Activated T-helper 1 cell treated with Interleukin-2 at 50 U/mL for 16 hours (primary cell): ENCODE data around the gene NOS1AP.

Source experiments
- DNase-seq: peaks from one replicate; pipeline ENCODE4 v3.0.0-alpha.2; 2020; ENCODE audit warnings: low read depth

NOS1AP gene

GRCh38 chr1:162220009-162220539 is 150.6 kb downstream of the NOS1AP start:
- DNase-seq, result no peak

DNA sequence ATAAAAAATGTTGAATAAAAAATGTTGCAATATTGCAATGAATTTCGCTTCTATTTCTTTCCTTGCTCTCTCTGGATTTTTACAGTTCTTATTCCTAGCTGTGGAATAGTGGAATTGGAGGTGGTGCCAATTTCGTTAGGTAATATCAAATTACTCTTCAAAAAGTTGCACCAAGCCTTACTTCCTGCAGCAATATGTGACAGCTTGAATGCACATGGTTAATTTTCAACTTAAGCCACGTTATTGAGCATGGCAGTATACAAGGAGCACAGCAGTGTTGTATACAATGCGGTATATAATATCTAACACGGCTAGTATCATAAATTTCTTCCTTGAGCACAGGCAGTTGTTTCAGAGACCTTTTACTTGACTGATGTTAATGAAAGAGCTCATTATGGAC is 152.5 kb downstream of the NOS1AP start:
- DNase-seq, result no peak

DNA sequence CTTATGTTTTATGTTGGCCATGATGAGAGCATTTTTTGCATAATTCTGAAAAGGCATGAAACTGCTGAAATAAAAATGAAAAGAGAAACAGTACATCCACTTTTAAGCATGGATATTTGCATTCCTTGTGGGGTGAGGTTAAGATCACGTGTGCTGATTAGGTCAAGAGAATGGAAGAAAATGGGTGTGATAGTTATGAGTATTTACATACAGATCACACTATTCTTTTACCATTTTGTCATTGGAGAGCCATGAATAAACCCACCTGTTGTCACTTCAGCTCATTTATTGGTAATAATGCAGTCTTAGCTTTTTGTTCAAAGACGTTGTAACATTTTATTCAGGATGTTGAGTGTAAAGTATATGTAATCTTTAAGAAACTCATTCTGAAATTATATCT is 153.2 kb downstream of the NOS1AP start:
- no peak for DNase-seq

DNA sequence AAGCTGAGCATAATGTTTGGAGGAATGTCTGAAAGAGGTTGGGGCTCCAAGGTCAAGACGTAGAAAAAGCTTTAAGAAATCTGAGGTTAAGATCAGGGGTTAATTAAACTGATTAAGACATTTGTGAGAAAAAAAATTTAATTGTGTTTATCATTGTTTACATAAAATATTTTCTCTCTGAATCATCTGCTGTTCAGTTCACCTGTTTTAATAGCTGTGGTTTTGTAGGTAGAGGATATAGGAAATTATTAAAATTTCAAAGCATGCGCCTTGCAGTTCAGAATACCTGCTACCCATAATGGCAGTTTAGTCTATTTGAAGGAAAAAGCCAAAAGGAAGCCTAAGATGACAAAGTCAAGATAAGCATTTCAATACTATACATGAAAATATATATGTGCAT is 154.0 kb downstream of the NOS1AP start:
- no peak for DNase-seq

DNA sequence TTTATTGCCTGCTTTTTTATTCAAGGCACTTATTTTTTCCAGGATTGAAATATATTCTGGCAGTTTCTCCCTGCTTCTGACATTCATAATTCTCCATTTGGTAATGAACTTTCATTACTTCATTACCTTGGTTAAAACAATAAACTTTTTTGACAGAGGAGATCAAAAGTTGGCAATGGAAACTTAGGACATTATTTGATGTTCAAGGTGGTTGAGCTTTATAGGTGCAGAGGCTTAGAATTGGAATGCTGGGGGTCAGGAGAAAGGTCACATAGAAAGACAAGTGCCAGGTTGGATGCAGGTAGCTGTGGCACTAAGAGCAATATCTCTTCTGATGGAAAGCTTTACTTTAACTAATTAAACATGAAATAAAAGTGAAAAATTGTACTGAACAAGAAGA is 154.8 kb downstream of the NOS1AP start:
- DNase-seq, result no peak

GRCh38 chr1:162228586-162228985 is 159.1 kb downstream of the NOS1AP start:
- no peak for DNase-seq

GRCh38 chr1:162229549-162229948 is 160.1 kb downstream of the NOS1AP start:
- no peak for DNase-seq

- no peak for DNase-seq
Observed at GRCh38 chr1:162230096-162230495, 160.6 kb downstream of the NOS1AP start.

- DNase-seq, result no peak
Observed at GRCh38 chr1:162230517-162230916, 161.0 kb downstream of the NOS1AP start.

GRCh38 chr1:162232034-162232711 is 162.7 kb downstream of the NOS1AP start:
- no peak for DNase-seq

- DNase-seq, result no peak
Observed at GRCh38 chr1:162233066-162233465, 163.6 kb downstream of the NOS1AP start.

DNA sequence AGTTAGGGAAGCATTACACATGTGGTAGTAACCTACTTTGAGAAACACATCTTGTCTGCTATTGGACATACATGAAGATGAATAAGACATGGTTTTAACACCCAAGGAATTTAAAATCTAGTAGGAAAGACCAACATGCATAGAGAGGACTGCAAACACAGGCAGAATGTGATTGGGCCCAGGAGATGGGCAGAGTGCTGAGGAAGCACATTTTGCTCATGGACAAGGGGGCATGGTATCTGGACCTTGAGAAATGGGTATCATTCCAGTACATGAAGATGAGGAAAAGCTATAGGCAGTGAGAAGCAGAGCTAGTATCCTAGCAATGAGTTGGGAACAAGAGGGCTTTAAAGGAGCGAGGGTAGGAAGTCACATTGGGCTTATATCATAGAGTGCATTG is 164.4 kb downstream of the NOS1AP start:
- no peak for DNase-seq

DNA sequence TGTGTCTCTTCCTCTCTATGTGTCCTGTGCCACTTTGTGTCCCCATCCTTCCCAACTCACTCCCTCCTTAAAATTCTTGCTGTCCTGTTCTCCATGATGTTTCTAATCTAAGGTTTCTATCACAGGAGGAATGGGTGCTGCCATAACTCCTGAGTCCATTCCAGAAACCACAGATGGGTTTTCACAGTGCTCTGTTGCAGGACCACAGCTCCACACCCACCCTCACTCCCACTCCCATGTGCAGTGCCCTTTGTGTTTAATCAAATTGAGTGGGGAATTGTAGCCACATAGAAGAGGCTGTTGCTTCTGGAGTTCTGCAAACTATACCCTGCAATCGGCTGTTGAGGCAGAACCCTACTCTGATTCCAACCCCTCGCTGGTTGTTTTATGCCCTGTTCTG is 165.1 kb downstream of the NOS1AP start:
- no peak for DNase-seq

GRCh38 chr1:162235241-162235800 is 165.8 kb downstream of the NOS1AP start:
- DNase-seq, result no peak

DNA sequence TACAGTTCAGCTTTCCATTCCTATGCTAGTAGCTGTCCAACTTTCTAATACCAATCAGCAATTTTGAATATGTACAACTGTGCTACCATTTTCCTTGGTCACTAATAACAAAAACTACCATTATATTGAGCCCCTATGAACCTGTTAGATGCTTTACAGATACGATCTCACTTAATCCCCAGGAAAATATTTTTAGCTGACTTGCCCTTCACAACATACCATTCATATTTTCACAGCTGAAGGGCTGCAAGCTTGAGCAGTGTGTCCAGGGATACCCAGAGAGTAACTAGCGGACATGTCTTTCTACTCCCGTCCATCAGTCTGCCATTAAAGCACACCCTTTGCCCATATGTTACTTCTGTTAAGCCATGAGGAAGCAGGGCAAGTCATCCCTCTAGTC is 166.7 kb downstream of the NOS1AP start:
- DNase-seq, result no peak

DNA sequence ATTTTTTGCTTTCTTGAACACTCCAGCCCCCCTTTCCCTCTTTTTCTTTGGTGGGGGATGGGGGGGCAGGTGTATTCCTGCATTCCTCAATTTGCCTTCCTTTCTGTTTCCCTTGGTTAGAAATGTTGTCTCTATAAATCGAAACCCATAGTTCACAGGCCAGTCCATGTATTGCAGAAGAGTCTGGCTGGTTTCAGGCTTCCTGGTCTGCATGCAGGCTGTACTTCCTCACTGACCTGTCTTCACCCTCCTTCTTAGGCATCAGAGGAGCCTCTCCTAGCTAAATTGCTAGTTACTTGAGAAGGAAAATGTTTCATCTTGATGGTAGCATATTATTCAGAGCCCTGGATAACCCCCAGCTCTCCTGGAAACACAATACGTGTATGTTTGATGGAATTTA is 167.1 kb downstream of the NOS1AP start:
- DNase-seq, result no peak

DNA sequence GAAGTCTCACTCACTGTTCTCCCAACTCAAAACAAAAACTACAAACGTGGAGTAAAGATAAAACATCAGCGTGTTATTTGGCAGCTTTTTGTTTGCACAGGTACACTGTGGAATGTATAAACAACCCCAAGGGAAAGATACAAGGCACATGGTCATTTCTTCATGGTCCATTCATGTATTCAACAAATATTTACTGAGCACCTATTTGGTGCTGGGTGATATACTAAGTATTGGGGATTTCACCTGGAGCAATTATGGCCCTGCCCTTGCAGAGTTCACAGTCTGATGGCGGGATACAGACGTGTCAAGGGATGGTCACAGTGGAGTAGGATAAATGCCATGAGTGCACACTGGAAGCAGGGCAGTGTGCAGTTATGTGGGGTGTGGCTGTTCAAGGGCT is 171.1 kb downstream of the NOS1AP start:
- no peak for DNase-seq

GRCh38 chr1:162242804-162243203 is 173.3 kb downstream of the NOS1AP start:
- no peak for DNase-seq

GRCh38 chr1:162248854-162249535 is 179.5 kb downstream of the NOS1AP start:
- DNase-seq, result no peak

DNA sequence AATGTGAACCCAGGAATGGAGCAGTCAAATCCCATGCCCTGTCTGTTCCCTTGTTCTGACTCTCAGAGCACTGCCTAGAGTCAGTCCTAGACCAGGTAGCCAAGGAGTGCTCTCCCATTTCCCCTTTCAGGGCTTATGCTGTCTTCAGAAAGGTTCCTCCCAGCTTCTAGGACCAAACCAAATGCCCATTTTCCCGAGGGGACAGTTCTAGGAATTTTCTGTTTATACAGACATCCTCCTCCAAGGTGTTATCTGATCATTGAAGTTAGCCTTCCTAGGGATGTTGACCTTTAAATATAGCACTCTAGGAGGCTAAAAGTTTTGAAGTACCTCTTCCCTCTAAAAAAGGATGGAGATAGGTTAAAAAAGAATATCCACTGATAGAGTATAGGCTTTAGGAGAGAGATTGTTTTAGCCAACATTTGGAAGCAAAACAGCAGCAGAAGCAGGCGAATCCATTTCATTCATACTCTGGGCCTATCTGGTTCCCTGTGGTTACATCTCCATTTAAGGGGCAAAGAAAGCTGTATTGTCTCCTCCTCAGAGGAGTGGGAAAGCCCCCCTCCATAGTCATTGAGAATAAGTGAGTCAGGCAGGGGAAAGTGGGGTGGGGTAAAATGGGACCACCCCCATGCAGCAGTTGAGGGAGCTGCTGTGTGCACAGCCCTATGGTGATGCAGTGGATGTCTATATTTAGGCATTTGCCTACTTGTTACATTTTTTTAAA is 180.7 kb downstream of the NOS1AP start:
- no peak for DNase-seq

- DNase-seq, result no peak
Observed at GRCh38 chr1:162251102-162251501, 181.6 kb downstream of the NOS1AP start.

DNA sequence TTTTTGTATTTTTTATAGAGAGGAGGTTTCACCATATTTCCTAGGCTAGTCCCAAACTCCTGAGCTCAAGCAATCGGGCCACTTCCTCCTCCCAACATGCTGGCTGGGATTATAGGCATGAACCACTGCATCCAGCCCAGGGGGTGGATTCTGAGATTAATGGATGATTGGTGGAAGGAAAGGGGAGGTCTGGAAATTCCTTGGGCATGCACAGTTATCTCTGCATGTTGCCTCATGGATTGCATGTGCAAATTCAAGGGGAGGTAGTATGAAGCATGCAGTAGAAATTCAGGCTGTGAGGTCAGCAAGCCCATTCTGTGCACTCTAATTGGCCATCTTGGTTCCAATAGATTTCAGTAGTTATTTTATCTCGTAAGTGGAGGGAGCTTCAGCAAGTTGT is 182.7 kb downstream of the NOS1AP start:
- DNase-seq, result no peak

DNA sequence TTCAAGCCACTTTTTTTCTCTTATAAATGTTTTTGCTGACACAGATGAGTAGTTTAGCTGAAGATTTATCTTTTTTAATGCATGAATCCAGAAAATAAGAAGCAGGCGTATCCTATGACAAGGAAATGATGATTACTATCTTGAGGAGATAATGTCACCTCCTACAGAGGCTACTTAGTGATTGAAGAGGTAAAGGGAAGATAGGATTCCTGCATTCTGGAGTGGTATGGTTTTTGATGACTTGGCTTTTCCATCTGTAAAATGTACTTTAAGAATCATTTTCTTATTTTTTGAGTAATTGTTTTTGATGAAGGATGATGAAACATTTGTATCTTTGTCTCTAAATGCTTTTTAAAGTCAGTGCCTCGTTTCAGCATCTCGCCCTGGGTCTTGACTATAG is 184.3 kb downstream of the NOS1AP start:
- no peak for DNase-seq
